AG08396 (cell line): ENCODE data around the gene FAM53C.

Experiments
- DNase-seq: peaks from one replicate; pipeline ENCODE4 v3.0.0; 2012; ENCODE audit warnings: low spot score, mixed read lengths

Gene FAM53C

DNA sequence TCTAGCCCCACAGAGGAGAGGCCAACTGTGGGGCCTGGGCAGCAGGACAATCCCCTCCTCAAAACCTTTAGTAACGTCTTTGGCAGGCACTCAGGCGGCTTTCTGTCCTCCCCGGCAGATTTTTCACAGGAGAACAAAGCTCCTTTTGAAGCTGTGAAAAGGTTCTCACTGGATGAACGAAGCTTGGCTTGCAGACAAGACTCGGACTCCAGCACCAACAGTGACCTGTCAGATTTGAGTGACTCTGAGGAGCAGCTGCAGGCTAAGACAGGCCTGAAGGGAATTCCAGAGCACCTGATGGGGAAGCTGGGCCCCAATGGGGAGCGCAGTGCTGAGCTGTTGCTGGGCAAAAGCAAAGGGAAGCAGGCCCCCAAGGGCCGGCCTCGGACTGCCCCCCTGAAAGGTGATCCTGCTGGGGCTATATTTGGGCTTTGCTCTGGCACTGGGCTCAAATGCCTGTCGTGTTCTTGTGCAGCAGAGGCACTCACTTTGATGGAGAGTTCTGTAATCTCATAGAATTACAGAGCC lies 53.9 kb downstream of the FAM53C start:
- DNase-seq: no peak
